Keratinocyte (primary cell): ENCODE measurements around the gene DUT. TPM values are rescaled to one million over a fixed set of nuclear protein-coding genes. Genes with fewer than 3 reads are reported as not detected.

ENCODE experiments used
- DNase-seq: peaks from one replicate; pipeline ENCODE4 v3.0.0-alpha.2; 2011; ENCODE audit warnings: low read depth, missing footprints, low spot score
- FAIRE-seq: peaks from 2 replicates; lab custom pipeline; 2011; peaks lifted over from hg19 to GRCh38; lab: Jason Lieb, UNC
- H2AFZ ChIP-seq: 2 replicates; pipeline ENCODE4 v1.6.0; 2012; ENCODE audit warnings: low read length, control low read depth, inconsistent platforms; ENCODE audit not compliant: control insufficient read depth
- H3K27ac ChIP-seq: 2 replicates; pipeline ENCODE4 v1.5.1; 2011; ENCODE audit warnings: low read length; ENCODE audit not compliant: control insufficient read depth, insufficient read depth
- H3K27me3 ChIP-seq: 3 replicates; pipeline ENCODE4 v1.6.0; 2011; ENCODE audit warnings: low read length; ENCODE audit not compliant: control insufficient read depth, insufficient read depth; ENCODE audit errors: extremely low read depth
- H3K36me3 ChIP-seq, 2 experiments: 2 replicates in 1 of 2; 3 replicates in 1 of 2; pipeline ENCODE4 v1.5.1; 2011; ENCODE audit warnings: low read length in 2 of 2, mild to moderate bottlenecking in 1 of 2; ENCODE audit not compliant: control insufficient read depth in 2 of 2, insufficient read depth in 2 of 2; ENCODE audit errors: extremely low read depth in 1 of 2
- H3K4me1 ChIP-seq: 3 replicates; pipeline ENCODE4 v1.5.1; 2011; ENCODE audit warnings: low read length; ENCODE audit not compliant: control insufficient read depth, insufficient read depth; ENCODE audit errors: extremely low read depth
- H3K4me2 ChIP-seq: 3 replicates; pipeline ENCODE4 v1.6.0; 2011; ENCODE audit warnings: low read depth, low read length; ENCODE audit not compliant: control insufficient read depth, insufficient read depth; ENCODE audit errors: extremely low read depth
- H3K4me3 ChIP-seq, 3 experiments: fragments of 200-600 bp in 1 of 3; sonication (generic) in 1 of 3; 2 replicates in 2 of 3; 3 replicates in 1 of 3; pipeline ENCODE4 v1.5.1; 2011 to 2016; ENCODE audit warnings: low read length in 3 of 3, mild to moderate bottlenecking in 3 of 3, control low read depth in 2 of 3, inconsistent platforms in 1 of 3, low read depth in 1 of 3, mixed read lengths in 1 of 3, mixed run types in 1 of 3, moderate library complexity in 1 of 3; ENCODE audit not compliant: control insufficient read depth in 2 of 3, insufficient read depth in 2 of 3; ENCODE audit errors: extremely low read depth in 1 of 3
- H3K79me2 ChIP-seq: 2 replicates; pipeline ENCODE4 v1.6.0; 2012; ENCODE audit warnings: low read length; ENCODE audit not compliant: control insufficient read depth, insufficient read depth
- H3K9ac ChIP-seq: 3 replicates; pipeline ENCODE4 v1.6.0; 2011; ENCODE audit warnings: low read length; ENCODE audit not compliant: control insufficient read depth, insufficient read depth; ENCODE audit errors: extremely low read depth
- H3K9me1 ChIP-seq: 3 replicates; pipeline ENCODE4 v1.6.0; 2011; ENCODE audit warnings: low read length; ENCODE audit not compliant: control insufficient read depth, insufficient read depth; ENCODE audit errors: extremely low read depth
- H3K9me3 ChIP-seq: 2 replicates; pipeline ENCODE4 v1.5.1; 2012; ENCODE audit warnings: low read depth, low read length; ENCODE audit not compliant: control insufficient read depth
- H4K20me1 ChIP-seq: 3 replicates; pipeline ENCODE4 v1.6.0; 2011; ENCODE audit warnings: low read length; ENCODE audit not compliant: control insufficient read depth, insufficient read depth; ENCODE audit errors: extremely low read depth
- EZH2 ChIP-seq: IDR thresholded peaks from one replicate; pipeline ENCODE4 v1.6.1; 2012; ENCODE audit warnings: inconsistent platforms, mild to moderate bottlenecking, low read length, moderate library complexity
- dilution Hi-C: fragments of 300-500 bp; cut with MboI; formaldehyde crosslinking; loops from one replicate; pipeline ENCODE4 v1.7.0; 2020; ENCODE audit warnings: low sequenced_read_pairs; ENCODE audit not compliant: extremely low pct_ligation_motif_present
- polyA plus RNA-seq, 5 experiments: library from polyadenylated mRNA; depleted of rRNA in 3 of 5; stranded (reverse) in 3 of 5; stranded (forward) in 1 of 5; unstranded in 1 of 5; fragments of >200 nt; gene quantifications; 1 replicate in 1 of 5; 2 replicates in 3 of 5; 3 replicates in 1 of 5; pipeline versions ENCODE4 v1.2.1 to v1.2.3, GENCODE V29; 2011 to 2012; ENCODE audit warnings: missing spikeins in 2 of 5, low read depth in 1 of 5, low replicate concordance in 1 of 5
- TF ChIP-seq, protein P1 (sequence below), 3 experiments: IDR thresholded peaks in 1 of 3; conservative IDR thresholded peaks in 1 of 3; optimal IDR thresholded peaks in 1 of 3; 2 replicates in 2 of 3; 3 replicates in 1 of 3; pipeline versions ENCODE3 to v1.5.1; 2011; ENCODE audit warnings: low read length in 3 of 3, mild to moderate bottlenecking in 3 of 3, moderate library complexity in 2 of 3, control low read depth in 1 of 3, inconsistent platforms in 1 of 3; ENCODE audit not compliant: insufficient read depth in 2 of 3; ENCODE audit errors: extremely low read depth in 1 of 3

DUT gene
- polyA plus RNA-seq, 1 donor (not counting 4 experiments of a cell fraction or from before 2014, with no cell fraction given): 79.8 TPM

DNA sequence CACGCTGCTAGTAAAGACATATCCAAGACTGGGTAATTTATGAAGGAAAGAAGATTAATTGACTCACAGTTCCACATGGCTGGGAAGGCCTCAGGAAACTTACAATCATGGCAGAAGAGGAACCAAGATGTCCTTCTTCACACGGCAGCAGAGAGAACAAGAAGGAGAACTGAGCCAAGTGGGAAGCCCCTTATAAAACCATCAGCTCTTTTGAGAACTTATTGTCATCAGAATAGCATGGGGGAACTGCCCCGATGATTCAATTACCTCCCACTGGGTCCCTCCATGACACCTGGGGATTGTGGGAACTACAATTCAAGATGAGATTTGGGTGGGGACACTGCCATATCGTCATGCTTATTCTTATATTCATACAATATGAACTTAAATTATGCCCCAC is 49.0 kb downstream of the DUT start:
- no peaks in the 10 kb centered on the region for H3K9me1 ChIP-seq
- no peaks in the 10 kb centered on the region for H3K9me3 ChIP-seq
- FAIRE-seq: no peak
- H3K4me2 ChIP-seq: no peak overlapping the region
- no peak for TF ChIP-seq EZH2
- TF ChIP-seq, protein P1, sequence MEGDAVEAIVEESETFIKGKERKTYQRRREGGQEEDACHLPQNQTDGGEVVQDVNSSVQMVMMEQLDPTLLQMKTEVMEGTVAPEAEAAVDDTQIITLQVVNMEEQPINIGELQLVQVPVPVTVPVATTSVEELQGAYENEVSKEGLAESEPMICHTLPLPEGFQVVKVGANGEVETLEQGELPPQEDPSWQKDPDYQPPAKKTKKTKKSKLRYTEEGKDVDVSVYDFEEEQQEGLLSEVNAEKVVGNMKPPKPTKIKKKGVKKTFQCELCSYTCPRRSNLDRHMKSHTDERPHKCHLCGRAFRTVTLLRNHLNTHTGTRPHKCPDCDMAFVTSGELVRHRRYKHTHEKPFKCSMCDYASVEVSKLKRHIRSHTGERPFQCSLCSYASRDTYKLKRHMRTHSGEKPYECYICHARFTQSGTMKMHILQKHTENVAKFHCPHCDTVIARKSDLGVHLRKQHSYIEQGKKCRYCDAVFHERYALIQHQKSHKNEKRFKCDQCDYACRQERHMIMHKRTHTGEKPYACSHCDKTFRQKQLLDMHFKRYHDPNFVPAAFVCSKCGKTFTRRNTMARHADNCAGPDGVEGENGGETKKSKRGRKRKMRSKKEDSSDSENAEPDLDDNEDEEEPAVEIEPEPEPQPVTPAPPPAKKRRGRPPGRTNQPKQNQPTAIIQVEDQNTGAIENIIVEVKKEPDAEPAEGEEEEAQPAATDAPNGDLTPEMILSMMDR (optimal IDR thresholded peaks at IDR 0.05 in 1 of 3, IDR thresholded peaks at IDR 0.05 in 1 of 3, conservative IDR thresholded peaks at IDR 0.05 in 1 of 3; ENCODE audit: extremely low read depth in 1 of 3, insufficient read depth in 2 of 3, low read length in 3 of 3): no peak
- H3K4me3 ChIP-seq: no peak overlapping the region
- no peaks in the 10 kb centered on the region for H3K79me2 ChIP-seq
- H3K27ac ChIP-seq: no peak overlapping the region
- peaks cover 10% of the 10 kb centered on the region for H3K4me1 ChIP-seq
- H3K36me3 ChIP-seq: no peaks in the 10 kb centered on the region
- H3K27me3 ChIP-seq: no peaks in the 10 kb centered on the region
- H4K20me1 ChIP-seq: no peaks in the 10 kb centered on the region
- H2AFZ ChIP-seq: no peak overlapping the region
- no peak overlapping the region for H3K9ac ChIP-seq
- dilution Hi-C loops: no loop called here
- no peak for DNase-seq

DNA sequence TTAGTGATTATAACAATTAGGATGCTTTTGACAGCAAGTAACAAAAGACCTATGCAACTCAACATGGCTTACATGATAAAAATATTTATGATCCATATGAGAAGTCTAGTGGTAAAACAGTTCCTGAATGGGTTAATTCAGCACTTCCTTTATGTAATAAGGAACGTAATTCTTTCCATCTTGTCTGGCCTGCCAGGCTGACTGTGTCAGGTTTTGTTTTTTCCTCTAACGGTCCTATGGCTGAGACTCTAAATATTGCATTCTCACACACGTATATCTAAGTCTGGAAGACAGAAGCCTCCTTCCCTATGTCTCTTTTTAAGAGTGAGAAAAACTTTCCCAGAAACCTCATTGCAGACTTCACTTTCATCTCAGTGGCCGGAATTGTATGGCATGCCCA is 50.6 kb downstream of the DUT start:
- no peaks in the 10 kb centered on the region for H3K9me3 ChIP-seq
- peaks cover 16% of the 10 kb centered on the region for H3K4me1 ChIP-seq
- H3K27ac ChIP-seq: no peak overlapping the region
- DNase-seq (no peak), FAIRE-seq (no peak)
- no peak overlapping the region for H3K9ac ChIP-seq
- no peaks in the 10 kb centered on the region for H3K27me3 ChIP-seq
- dilution Hi-C loops: no loop called here
- H3K4me3 ChIP-seq: no peak overlapping the region
- no peak for TF ChIP-seq EZH2
- TF ChIP-seq, protein P1 (optimal IDR thresholded peaks at IDR 0.05 in 1 of 3, IDR thresholded peaks at IDR 0.05 in 1 of 3, conservative IDR thresholded peaks at IDR 0.05 in 1 of 3; ENCODE audit: extremely low read depth in 1 of 3, insufficient read depth in 2 of 3, low read length in 3 of 3): no peak
- H3K36me3 ChIP-seq: no peaks in the 10 kb centered on the region
- H3K79me2 ChIP-seq: no peaks in the 10 kb centered on the region
- no peaks in the 10 kb centered on the region for H4K20me1 ChIP-seq
- no peak overlapping the region for H2AFZ ChIP-seq
- no peaks in the 10 kb centered on the region for H3K9me1 ChIP-seq
- no peak overlapping the region for H3K4me2 ChIP-seq
